ENCODE data around the gene C3orf18.

Gene C3orf18

DNA sequence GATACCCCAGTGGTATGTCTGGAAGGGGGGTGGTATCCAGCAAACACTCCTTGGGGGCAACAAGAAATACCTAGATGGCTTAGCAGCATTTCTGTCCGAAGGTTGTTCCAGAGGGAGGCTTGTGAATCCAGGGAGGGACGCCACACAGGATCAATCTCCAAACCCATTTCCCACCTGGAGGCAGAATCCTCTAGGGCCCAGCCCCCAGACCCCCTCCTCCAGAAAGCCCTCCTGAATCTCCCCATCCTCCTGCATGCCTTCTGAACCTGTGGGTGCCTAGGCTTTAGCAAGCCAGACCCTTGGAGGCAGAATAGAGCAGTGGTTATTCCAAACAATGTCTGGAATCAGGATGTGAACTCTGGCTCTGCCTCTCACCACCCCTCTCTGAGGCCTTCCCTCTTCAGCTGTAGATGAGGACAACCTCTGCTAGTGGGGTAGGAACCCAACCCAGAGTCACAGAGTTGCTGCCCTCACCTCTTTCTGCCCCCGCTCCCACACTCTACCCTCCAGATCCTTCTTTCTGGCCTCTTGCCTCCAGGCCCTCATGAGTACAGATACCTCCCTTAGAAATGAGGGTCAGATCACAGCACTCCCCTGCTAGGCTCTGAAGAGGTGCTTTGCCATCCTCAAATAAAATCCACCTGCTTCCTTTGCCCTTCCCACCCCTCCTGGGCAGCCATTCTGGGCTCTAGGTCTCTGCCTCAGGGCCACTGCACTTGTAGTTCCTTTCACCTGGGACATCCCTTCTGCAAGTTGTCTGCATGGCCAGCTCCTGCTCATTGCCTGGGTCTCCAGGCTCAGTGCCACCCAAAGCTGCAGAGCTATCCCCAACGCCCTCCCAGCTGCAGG lies 35.9 kb upstream of the C3orf18 start:
- DNase-seq (ENCODE audit: low read depth), result no peak

DNA sequence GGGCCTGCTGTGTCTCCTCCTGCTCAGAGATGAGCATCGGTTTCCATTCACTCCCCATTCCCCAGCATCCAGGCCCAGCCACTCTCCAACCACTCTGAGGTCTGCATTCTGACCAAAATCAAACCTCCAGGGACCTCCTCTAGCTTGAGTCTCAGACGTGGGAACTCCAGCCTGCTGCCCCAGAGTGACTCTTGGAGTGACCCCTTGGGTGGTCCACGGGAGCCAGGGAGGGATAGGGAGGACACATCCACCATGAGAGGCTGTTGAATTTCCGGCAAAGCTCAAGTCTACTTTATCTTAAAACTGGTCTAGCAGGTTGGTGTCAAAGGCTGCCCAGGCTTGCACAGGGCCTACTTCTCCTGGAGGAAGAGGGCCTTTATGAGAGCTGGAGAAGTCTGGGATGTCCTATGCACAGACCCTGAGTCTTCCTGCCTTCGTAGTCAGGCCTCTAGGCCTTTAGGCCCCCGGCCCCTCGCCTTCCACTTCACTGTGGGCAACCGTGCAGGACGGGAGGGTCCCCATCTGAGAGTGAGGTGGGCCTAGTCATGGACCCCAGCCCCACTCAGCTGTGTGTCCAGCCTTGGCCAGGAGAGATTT lies 35.1 kb upstream of the C3orf18 start:
- DNase-seq (ENCODE audit: low read depth), result no peak

DNA sequence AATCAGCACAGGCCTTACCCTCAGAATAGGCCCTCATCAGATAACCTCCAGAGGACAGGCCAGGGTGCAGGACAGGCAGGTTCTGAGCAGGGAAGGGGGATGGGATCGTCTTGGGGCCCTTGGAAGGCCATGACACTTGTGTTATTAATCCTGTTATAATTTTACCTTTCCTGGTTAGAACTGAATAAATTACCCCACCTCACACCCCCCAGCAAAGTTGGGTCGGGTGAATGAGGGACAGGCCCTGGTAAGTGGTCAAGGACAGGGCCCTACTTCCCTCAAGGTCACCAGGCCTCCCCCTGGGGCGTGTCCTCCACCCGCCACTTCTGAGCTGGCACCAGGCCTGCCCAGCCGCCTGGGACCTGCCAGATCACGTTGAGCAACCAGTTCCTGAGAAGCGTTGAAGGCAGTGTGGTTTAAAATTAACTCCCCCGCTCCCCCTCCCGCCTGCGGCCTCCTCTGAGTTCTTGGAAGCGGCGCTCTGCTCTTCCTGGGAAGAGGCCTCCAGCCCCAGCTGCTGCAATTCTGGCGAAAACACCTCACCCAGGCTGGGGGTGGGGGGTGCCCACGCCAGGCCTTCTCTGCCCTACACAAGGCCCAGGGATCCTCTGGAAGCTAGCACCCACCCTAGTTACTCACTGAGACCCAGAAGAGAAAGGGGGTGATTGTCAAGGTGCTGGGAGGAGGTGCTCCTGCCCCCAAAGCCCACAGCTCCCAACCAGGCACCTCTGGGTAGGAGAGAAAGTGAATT lies 33.5 kb upstream of the C3orf18 start:
- DNase-seq (ENCODE audit: low read depth), result peak; percentile 39

DNA sequence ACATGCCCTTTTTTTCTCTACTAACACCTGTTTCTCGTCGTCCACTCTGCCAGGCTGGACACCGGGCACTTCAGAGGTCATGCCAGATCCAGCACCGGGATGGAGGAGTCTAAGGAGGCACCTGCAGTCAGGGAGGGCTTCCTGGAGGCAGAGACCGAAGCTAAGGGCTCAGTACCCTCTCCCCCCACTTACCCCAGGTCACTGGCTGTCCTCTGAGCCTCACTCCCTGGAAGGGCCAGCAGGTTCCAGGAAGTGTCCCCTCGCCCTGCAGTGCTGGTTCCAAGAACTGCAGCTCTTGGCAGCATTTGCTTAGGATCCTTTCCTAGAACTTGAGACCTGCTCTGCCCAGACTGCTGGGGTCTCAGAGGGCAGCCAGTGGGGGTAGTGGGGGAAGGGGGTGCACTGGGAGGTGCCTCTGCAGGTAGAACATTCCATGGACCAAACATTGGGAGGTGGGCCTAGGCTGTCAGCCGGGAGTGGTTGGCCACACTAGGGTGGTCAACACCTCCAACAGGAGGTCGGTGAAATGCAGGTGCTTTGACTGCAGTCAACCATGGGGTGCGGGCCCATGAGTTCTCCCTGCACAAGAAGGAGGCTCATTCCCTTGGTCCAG lies 32.7 kb upstream of the C3orf18 start:
- DNase-seq (ENCODE audit: low read depth), result no peak

DNA sequence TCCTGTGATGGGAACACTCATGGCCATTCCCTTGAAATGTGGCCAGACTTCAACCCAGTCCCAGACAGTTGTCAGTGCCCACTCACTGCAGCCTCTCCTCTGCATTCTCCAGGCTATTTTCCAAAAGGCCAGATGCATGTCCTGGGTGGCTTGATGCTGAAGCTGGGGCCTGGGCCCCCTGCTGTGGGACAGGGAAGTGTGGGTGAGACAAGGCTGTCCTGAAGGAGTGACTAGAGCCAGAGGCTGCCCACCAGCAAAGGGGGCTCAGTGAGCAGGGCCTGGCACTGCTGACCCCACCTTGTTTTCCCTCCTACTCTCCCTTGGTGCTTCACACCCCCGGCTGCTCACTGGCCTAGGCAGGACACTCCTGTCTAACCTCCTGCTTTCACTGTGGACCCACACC lies 32.2 kb upstream of the C3orf18 start:
- no peak for DNase-seq (ENCODE audit: low read depth)

DNA sequence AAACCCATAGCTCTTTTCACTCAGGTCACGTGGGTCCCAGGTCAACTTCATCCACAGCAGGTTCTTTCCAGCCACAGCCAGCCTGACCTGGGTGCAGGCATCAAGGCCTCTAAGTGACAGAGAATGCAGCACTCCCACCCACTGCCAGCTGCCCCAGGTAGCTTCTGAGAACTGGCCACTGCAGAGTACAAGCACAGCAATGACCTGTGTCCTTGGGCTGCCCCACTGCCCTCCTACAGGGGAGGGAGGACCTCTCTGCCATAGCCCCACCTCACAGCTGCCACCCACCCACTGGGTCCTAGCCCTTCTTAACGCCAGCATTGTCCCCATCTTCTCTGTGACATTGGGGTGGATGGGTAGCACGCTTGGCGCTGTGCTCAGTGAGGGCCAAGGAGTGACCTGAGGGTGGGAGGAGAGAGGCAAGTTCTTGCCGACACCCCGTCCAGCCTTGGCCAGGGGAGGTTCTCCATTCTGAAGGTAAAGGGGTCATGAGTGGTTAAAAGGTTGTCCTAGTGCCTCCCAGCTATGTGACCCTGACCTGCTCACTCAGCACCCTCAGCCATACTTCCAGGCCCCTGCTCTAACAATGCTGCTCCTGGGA lies 31.7 kb upstream of the C3orf18 start:
- DNase-seq (ENCODE audit: low read depth), result no peak

DNA sequence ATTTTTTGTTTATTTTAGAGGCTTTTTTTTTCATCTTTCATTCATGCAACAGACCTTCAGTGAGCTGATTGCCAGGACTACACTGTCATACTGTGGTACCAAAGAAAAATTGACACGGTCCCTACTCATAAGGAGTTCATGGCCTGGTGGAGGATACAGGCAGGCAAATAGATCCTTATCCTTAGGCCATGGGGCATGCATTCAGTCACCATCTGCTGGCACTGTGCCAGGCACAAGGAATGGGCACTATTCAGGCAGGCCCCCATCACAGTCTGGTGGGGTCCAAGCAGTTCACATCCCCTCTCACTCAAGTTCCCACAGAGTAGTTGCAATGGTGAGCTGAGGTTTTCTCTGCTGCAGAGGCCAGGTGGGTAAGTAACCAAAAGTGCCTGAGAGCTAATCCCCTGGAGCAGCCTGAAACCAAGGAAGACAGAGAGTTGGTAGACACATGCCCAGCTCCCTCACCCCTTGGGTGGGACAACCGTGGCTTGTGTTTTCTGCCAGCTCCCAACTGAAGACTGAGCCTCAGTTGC lies 26.8 kb upstream of the C3orf18 start:
- DNase-seq (ENCODE audit: low read depth), result no peak

DNA sequence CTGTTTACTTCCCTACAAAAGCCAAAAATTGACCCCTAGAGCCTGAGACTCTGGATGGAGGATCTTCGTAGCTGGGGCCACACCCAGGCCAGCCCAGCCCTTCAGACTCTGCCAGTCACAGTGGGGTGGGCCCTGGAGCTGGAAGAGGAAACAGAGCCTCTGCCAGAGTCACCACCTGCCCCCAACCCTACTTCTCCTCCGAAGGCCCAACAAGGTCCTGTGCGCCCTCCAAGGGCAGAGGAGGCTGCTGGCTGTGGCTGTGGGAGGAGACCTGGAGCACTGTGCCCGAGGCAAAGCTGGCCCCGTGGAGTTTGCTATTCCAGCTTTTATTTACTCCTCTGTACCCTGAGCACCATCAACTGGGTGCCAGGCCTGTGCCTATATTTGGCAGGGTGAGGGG lies 25.0 kb upstream of the C3orf18 start:
- no peak for DNase-seq (ENCODE audit: low read depth)

DNA sequence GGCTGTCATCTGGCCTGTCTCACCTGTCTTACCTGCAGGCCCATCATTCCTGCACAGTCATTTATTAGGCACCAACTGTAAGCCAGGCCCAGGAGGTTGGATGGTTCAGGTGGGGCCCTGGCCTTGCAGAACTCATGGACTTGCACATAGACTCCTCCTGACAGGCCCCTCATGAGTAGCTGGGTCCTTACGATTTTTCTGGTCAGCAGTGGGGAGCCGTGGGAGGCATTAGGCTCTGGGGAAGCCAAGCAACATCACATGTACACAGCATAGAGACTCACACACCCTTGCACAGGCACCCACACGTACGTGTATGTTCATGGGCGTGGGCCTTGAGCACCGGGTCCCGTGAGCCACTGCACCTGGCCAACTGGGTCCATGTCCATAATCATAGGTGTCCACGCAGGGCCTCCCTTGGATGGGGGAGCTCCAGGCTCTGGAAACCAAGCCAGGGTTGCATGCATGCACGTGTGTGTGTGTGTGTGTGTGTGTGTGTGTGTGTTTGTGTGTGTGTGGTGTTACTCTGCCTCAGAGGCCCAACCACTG lies 23.7 kb upstream of the C3orf18 start:
- DNase-seq (ENCODE audit: low read depth), result no peak

DNA sequence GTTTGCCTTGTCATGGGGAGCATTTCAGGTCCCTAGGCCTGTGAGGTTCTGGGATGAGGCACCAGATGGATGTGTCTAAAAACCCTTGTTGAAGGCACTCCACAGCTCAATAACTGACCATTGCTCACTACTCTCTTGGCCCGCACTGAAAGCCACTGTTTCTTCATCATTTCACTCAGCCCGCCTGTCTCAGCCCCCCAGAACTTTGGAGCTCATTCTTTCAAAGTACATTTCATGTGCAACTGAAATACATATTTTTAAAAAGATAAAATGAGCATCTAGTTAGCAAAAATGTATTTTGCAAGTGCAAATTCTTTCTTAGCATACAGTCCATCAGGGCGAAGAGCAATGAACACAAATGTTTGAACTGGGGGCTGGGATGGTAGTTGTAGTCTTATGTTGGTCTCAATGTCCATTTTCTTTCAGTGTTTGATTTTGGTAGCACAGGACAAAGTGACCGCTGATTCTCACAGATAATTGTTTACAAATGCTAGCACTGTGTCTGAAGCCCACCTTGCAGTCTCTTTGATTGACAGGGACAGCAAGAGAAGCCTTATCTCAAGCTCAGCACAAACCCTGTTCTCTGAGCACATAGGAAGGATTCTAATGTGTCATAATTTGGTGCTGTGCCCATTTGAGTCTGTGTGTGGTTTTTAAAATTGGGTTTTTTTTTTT lies 21.3 kb upstream of the C3orf18 start:
- DNase-seq (ENCODE audit: low read depth), result no peak

DNA sequence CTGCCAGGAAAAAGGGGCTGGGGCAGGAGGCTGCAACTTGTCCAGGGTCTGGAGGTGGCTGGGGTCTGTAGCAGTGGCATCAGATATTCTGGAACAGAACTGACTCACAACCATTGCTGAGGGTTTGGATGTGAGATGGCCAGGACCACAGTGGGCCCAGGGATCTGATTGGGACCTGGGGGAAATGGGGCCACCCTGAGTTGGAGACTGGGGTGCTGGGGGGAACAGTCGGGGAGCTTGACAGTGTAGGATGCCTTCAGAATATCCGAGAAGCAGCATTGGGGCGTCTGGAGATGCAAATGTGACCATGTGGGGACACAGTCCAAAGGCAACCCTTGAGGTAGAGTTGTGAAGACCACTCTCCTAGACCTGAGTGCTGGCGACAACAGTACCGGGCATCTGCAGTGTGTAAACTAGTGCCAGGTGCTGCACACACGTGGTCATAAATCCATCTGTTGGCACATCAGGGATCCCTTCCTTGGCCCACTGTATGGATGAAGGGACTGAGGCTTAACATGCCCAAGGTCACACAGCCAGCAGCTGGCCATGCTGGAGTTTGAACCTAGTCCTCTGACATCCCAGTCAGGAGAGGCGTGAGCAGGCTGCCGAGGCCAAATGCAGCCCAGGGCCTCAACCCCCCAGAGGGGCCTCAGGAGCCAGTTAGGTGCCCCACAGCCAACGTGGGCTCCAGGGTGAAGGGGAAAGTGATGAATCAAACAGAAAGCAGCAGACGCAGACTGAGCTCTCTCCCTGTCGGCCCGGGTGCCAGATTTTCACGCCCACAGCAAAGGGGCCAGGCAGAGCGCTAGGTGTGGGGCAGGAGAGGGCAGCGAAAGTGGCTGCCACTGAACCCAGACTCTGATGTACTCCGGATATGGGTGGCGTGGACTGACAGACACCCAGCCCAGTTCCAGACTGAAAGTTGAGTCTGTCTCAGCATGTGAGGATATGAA lies 20.5 kb upstream of the C3orf18 start:
- DNase-seq (ENCODE audit: low read depth), result no peak

DNA sequence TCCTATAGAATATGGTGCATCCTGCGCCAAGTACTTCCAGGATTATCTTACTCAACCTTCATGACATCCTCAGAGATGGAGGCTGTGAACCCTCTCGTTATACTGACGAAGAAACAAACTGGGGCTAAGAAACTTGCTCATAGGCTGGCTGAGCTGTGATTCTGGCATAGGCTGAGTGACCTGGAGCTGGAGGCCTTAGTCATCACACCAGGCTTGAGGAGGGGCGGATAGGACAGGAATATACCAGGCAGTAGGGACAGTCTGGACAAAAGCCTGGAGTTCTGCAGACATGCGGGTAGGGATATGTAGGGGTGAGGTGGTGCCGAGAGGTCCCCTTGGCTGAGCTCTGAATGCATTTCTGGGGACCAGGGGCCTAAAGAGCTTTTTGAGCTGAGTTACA lies 19.8 kb upstream of the C3orf18 start:
- DNase-seq (ENCODE audit: low read depth), result no peak

DNA sequence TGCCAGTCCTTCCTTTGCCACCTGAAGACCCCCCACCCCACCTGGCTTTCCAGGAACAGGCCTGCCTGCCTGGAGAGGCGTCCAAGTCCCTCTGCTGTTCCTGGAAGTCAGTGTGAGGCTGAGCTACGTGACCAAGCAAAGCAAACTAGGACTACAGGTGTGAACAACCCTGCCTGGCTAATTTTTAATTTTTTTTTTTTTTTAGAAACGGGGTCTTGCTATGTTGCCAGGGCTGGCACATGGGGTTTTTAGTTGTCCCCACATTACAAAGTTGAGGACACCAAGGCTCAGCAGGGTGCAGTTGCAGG lies 19.2 kb upstream of the C3orf18 start:
- DNase-seq (ENCODE audit: low read depth), result no peak

DNA sequence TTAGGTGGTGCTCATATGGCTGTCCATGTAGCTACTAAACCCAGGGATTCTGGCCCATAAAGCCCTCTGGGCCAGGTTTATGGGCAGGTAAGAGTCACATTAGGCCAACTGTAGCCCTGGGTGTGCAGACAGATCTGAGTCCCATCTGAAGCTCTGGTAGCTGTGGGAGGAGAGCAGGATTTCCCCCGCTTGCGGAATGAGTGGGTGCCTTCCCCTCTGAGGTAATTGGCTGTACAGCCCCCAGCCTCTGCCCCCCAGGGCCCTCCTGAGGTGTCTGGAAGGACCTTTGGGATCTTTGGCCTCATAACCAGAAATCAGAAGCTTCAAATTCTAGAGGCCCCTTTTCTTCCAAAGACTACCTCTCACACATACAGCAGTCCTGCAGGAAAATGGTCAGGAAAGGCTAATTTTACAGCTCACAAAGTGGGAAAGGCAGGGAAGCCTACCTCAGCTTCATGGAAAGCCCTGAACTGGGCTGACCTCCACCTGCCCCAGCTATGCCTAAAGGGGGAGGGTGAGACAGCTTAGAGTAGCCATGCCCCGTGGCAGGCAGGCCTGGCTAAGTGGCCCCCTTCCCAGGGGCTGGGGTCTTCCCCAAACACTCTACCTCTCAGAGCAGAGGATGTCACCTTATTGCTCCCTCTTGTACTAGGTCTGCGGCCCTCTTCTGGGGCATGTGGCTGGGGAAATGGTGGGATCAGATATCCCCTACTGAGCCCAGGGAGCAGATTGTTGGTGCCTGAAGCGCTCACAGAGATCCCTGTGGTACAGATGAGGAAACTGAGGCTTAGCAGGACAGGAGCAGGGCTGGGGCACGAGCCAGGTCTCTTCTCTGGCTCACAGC lies 18.6 kb upstream of the C3orf18 start:
- DNase-seq (ENCODE audit: low read depth), result no peak

DNA sequence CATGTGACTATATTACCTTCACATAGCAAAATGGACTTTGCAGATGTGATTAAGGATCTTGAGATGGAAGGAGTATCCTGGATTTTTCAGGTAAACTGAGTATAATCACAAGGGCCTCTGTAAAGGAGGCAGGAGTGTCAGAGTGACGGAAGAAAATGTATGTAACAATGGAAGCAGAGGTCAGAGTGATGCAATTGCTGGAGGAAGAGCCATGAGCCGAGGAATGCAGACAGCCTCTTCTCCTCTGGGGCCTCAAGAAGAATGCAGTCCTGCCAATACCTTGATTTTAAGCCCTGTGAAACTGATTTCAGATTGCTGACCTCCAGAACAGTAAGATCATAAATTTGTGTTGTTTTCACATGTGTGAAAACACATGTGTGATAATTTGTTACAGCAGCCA lies 16.8 kb upstream of the C3orf18 start:
- DNase-seq (ENCODE audit: low read depth), result no peak

DNA sequence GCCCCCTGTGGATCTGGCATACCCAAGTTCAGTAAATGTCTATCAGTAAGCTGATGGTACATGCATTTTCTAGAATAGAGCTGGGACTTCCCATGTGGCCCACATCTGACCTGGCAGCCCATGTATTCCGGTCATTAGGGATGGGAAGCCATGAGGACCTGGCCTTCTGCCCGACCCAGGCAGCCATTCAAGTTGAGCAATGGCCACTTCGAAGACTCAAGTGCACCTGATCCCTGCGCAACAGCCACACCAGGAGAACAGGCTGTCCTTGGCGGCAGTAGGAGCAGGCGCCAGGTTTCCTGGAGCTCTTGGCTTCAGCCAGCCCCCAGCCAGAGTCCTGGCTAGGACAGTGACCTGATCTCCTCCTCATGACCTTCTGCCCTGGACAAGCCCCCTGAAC lies 16.4 kb upstream of the C3orf18 start:
- no peak for DNase-seq (ENCODE audit: low read depth)

DNA sequence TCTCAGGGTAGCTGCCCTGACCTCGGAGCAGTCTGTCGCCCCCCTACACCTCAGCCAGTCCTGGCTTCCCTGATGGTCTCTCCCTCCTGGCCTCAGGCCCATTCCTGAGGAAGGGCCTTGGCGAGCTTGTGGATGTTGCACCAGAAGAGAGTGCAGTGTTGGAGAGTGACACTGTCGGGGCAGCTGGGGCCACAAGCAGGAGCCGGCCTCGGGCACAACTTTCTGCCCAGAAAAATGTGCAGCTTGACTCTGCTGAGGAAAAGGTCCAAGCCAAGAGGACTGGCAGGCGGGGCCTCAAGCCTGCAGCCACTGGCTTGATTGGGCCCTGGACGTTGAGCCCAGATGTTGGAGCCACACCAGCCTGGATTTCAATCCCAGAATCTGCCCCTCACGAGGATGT lies 14.5 kb upstream of the C3orf18 start:
- no peak for DNase-seq (ENCODE audit: low read depth)

DNA sequence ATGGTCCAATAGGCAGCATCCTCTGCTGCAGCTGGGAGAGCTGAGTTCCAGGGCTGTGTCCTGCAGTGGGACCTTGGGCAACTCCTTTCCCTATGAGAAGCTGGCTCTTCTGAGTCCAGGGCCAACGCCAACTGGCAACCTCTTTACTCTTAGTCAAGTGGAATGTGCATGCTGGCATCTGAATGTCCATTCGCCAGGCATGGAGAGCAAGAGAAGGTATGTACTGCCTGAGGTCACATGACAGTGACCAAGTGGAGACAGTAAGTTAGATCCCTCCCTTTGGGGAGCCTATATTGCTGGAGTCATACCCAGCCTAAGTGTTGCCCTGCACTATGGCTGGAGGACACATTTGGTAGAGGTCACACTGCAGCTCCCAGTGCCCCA lies 13.9 kb upstream of the C3orf18 start:
- no peak for DNase-seq (ENCODE audit: low read depth)
